HG03135 (cell line): Measurements from ENCODE around the gene EID3.
A peak's percentile ranks its signal among the peaks of the same experiment; 100 is the strongest.
"Not testable (repeated sequence)": the region's sequence is repeated elsewhere in the genome, so short reads cannot be mapped to it uniquely, and the experiment has no call there.

Experiments used
- ATAC-seq: cut with Tn5 transposase; IDR thresholded peaks from one replicate; pipeline ENCODE4 v1.9.1; 2021; ENCODE audit warnings: mild to moderate bottlenecking, moderate library complexity; ENCODE audit not compliant: unreplicated experiment

EID3 gene

GRCh38 chr12:104303538-104304151, at the start of gene EID3:
TSS of gene EID3 (plus strand) at chr12:104303739. CDS start at chr12:104303935, 196 bp downstream.
- ATAC-seq, result peak; percentile 91

- no peak for ATAC-seq
Observed at GRCh38 chr12:104257913-104258472, 45.5 kb upstream of the EID3 start.

GRCh38 chr12:104258476-104259067, 45.0 kb upstream of the EID3 start:
- no peak for ATAC-seq

GRCh38 chr12:104263026-104263425, 40.5 kb upstream of the EID3 start:
- ATAC-seq, result no peak

- ATAC-seq, result no peak
Observed at GRCh38 chr12:104263580-104264358, 39.8 kb upstream of the EID3 start.

- not testable (repeated sequence) for ATAC-seq
Observed at GRCh38 chr12:104265436-104265835, 38.1 kb upstream of the EID3 start.

GRCh38 chr12:104272938-104273337, 30.6 kb upstream of the EID3 start:
- ATAC-seq, result no peak

GRCh38 chr12:104273503-104273902, 30.0 kb upstream of the EID3 start:
- no peak for ATAC-seq

GRCh38 chr12:104274811-104275210, 28.7 kb upstream of the EID3 start:
- no peak for ATAC-seq

GRCh38 chr12:104275689-104276088, 27.9 kb upstream of the EID3 start:
- peak; percentile 39 for ATAC-seq

- peak; percentile 78 for ATAC-seq
Observed at GRCh38 chr12:104276273-104277131, 27.0 kb upstream of the EID3 start.

- ATAC-seq, result no peak
Observed at GRCh38 chr12:104279164-104279563, 24.4 kb upstream of the EID3 start.

GRCh38 chr12:104280111-104280510, 23.4 kb upstream of the EID3 start:
- ATAC-seq, result no peak

GRCh38 chr12:104280717-104281458, 22.7 kb upstream of the EID3 start:
- no peak for ATAC-seq

GRCh38 chr12:104281636-104282035, 21.9 kb upstream of the EID3 start:
- no peak for ATAC-seq

- ATAC-seq, result no peak
Observed at GRCh38 chr12:104282109-104282508, 21.4 kb upstream of the EID3 start.

GRCh38 chr12:104285740-104286515, 17.6 kb upstream of the EID3 start:
- no peak for ATAC-seq

GRCh38 chr12:104286516-104287482, 16.7 kb upstream of the EID3 start:
- ATAC-seq, result peak; percentile 90
